ENCODE measurements around the gene DNAJC12.

The DNAJC12 gene

DNA sequence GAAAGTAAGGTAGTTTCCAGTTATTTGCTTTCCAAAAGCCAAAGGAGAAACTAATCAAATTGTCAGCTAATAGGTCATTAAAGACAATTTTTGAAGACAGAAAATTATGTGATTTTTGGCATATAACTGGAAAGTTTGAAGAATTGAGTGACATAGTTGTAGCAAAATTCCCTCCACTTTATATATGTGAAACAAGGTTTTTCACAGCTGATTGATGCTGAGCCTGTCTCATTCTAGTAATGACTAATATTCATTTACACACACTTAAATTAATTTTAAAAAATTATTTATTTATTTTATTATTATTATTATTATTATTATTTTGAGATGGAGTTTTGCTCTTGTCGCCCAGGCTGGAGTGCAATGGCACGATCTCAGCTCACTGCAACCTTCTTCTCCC lies 30.1 kb upstream of the DNAJC12 start:
- ATAC-seq: no peak
- TF ChIP-seq RARB (CRISPR knock-in tag; IDR thresholded peaks at IDR 0.05) (no peak), GLIS3 (CRISPR knock-in tag; IDR thresholded peaks at IDR 0.05) (no peak), CSDC2 (CRISPR knock-in tag; IDR thresholded peaks at IDR 0.05) (no peak), TOX (CRISPR knock-in tag; IDR thresholded peaks at IDR 0.05; ENCODE audit: borderline replicate concordance) (no peak), OSR1 (CRISPR knock-in tag; IDR thresholded peaks at IDR 0.05) (no peak), ZFP3 (CRISPR knock-in tag; IDR thresholded peaks at IDR 0.05) (no peak), ARNTL (CRISPR knock-in tag; IDR thresholded peaks at IDR 0.05; ENCODE audit: borderline replicate concordance, low read depth) (no peak), ZC3H10 (CRISPR knock-in tag; IDR thresholded peaks at IDR 0.05) (no peak), ISL1 (CRISPR knock-in tag; IDR thresholded peaks at IDR 0.05) (no peak), PPARA (CRISPR knock-in tag; IDR thresholded peaks at IDR 0.05; ENCODE audit: borderline replicate concordance) (no peak)
- TF ChIP-seq, protein P1, sequence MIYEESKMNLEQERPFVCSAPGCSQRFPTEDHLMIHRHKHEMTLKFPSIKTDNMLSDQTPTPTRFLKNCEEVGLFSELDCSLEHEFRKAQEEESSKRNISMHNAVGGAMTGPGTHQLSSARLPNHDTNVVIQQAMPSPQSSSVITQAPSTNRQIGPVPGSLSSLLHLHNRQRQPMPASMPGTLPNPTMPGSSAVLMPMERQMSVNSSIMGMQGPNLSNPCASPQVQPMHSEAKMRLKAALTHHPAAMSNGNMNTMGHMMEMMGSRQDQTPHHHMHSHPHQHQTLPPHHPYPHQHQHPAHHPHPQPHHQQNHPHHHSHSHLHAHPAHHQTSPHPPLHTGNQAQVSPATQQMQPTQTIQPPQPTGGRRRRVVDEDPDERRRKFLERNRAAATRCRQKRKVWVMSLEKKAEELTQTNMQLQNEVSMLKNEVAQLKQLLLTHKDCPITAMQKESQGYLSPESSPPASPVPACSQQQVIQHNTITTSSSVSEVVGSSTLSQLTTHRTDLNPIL (CRISPR knock-in tag; IDR thresholded peaks at IDR 0.05; ENCODE audit: low read depth): no peak

DNA sequence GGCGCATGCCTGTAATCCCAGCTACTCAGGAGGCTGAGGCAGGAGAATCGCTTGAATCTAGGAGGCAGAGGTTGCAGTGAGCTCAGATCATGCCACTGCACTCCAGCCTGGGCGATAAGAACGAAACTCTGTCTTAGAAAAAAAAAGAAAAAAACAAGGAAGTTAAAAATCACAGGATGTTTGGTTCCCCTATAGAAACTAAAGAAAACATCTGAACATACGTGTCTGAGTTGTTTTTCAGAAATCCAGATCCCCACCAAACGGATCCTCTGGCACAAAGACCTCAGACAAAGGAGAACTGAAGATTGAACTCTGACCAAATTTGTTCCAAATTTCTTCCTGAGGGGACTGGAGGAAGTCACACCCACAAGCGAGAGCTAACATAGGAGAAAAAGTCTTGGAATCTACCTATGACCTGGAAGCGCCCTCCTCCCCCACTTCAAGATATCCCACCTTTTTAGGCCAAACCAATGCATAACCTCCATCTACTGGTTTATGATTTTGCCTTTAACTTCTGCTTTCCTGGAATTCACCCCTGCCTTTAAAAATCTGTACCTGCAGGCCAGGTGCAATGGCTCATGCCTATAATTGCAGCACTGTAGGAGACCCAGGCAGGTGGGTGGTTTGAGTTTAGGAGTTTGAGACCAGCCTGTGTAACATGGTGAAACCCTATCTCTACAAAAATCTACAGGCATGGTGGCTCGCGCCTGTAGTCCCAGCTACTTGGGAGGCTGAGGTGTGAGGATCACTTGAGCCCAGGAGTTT lies 26.8 kb upstream of the DNAJC12 start:
- ATAC-seq: no peak
- no peak for TF ChIP-seq CSDC2 (CRISPR knock-in tag; IDR thresholded peaks at IDR 0.05)
- TF ChIP-seq, protein P2, sequence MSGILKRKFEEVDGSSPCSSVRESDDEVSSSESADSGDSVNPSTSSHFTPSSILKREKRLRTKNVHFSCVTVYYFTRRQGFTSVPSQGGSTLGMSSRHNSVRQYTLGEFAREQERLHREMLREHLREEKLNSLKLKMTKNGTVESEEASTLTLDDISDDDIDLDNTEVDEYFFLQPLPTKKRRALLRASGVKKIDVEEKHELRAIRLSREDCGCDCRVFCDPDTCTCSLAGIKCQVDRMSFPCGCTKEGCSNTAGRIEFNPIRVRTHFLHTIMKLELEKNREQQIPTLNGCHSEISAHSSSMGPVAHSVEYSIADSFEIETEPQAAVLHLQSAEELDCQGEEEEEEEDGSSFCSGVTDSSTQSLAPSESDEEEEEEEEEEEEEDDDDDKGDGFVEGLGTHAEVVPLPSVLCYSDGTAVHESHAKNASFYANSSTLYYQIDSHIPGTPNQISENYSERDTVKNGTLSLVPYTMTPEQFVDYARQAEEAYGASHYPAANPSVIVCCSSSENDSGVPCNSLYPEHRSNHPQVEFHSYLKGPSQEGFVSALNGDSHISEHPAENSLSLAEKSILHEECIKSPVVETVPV (CRISPR knock-in tag; IDR thresholded peaks at IDR 0.05): no peak
- no peak for TF ChIP-seq ZNF565 (CRISPR knock-in tag; conservative IDR thresholded peaks at IDR 0.05; ENCODE audit: low read depth)
- TF ChIP-seq, protein P1 (CRISPR knock-in tag; IDR thresholded peaks at IDR 0.05; ENCODE audit: low read depth): no peak
- no peak for TF ChIP-seq TCF4 (CRISPR knock-in tag; IDR thresholded peaks at IDR 0.05; ENCODE audit: borderline replicate concordance)
- TF ChIP-seq SNAI2 (CRISPR knock-in tag; IDR thresholded peaks at IDR 0.05): no peak
- no peak for TF ChIP-seq ZFP3 (CRISPR knock-in tag; IDR thresholded peaks at IDR 0.05)
- no peak for TF ChIP-seq OSR1 (CRISPR knock-in tag; IDR thresholded peaks at IDR 0.05)
- TF ChIP-seq ARNTL (CRISPR knock-in tag; IDR thresholded peaks at IDR 0.05; ENCODE audit: borderline replicate concordance, low read depth): no peak
- no peak for TF ChIP-seq GLIS3 (CRISPR knock-in tag; IDR thresholded peaks at IDR 0.05)
- TF ChIP-seq RARB (CRISPR knock-in tag; IDR thresholded peaks at IDR 0.05): no peak
- TF ChIP-seq ZFP30 (CRISPR knock-in tag; IDR thresholded peaks at IDR 0.05): no peak
- no peak for TF ChIP-seq BACH2 (CRISPR knock-in tag; IDR thresholded peaks at IDR 0.05; ENCODE audit: borderline replicate concordance)
- TF ChIP-seq TOX (CRISPR knock-in tag; IDR thresholded peaks at IDR 0.05; ENCODE audit: borderline replicate concordance): no peak

DNA sequence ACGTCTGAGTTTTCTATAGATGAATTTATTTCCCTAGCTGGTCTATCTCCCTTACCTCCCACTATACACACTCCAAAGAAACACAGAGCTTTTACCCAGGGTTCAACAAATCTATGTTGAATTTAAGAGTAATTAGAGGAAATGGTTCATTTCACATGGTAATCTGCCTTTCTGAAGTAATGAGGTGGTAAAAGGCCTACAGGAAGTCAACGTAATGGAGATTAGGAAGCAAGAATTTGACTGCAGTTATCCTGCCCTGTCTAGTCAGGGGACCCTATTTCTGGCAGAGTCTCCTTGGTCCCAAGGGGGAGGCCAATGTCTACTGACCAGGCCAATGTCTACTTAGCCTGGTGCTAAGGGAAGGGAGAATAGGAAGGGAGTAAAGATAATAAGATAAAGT lies 25.1 kb upstream of the DNAJC12 start:
- ATAC-seq: no peak
- TF ChIP-seq ZNF8 (CRISPR knock-in tag; IDR thresholded peaks at IDR 0.05): no peak
- TF ChIP-seq CSDC2 (CRISPR knock-in tag; IDR thresholded peaks at IDR 0.05): no peak
- no peak for TF ChIP-seq GLIS3 (CRISPR knock-in tag; IDR thresholded peaks at IDR 0.05)
- TF ChIP-seq ISL1 (CRISPR knock-in tag; IDR thresholded peaks at IDR 0.05): no peak
- TF ChIP-seq BACH2 (CRISPR knock-in tag; IDR thresholded peaks at IDR 0.05; ENCODE audit: borderline replicate concordance): no peak
- TF ChIP-seq, protein P3, sequence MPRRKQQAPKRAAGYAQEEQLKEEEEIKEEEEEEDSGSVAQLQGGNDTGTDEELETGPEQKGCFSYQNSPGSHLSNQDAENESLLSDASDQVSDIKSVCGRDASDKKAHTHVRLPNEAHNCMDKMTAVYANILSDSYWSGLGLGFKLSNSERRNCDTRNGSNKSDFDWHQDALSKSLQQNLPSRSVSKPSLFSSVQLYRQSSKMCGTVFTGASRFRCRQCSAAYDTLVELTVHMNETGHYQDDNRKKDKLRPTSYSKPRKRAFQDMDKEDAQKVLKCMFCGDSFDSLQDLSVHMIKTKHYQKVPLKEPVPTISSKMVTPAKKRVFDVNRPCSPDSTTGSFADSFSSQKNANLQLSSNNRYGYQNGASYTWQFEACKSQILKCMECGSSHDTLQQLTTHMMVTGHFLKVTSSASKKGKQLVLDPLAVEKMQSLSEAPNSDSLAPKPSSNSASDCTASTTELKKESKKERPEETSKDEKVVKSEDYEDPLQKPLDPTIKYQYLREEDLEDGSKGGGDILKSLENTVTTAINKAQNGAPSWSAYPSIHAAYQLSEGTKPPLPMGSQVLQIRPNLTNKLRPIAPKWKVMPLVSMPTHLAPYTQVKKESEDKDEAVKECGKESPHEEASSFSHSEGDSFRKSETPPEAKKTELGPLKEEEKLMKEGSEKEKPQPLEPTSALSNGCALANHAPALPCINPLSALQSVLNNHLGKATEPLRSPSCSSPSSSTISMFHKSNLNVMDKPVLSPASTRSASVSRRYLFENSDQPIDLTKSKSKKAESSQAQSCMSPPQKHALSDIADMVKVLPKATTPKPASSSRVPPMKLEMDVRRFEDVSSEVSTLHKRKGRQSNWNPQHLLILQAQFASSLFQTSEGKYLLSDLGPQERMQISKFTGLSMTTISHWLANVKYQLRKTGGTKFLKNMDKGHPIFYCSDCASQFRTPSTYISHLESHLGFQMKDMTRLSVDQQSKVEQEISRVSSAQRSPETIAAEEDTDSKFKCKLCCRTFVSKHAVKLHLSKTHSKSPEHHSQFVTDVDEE (CRISPR knock-in tag; IDR thresholded peaks at IDR 0.05): no peak
- TF ChIP-seq ZC3H10 (CRISPR knock-in tag; IDR thresholded peaks at IDR 0.05): no peak
- no peak for TF ChIP-seq SNAI2 (CRISPR knock-in tag; IDR thresholded peaks at IDR 0.05)

DNA sequence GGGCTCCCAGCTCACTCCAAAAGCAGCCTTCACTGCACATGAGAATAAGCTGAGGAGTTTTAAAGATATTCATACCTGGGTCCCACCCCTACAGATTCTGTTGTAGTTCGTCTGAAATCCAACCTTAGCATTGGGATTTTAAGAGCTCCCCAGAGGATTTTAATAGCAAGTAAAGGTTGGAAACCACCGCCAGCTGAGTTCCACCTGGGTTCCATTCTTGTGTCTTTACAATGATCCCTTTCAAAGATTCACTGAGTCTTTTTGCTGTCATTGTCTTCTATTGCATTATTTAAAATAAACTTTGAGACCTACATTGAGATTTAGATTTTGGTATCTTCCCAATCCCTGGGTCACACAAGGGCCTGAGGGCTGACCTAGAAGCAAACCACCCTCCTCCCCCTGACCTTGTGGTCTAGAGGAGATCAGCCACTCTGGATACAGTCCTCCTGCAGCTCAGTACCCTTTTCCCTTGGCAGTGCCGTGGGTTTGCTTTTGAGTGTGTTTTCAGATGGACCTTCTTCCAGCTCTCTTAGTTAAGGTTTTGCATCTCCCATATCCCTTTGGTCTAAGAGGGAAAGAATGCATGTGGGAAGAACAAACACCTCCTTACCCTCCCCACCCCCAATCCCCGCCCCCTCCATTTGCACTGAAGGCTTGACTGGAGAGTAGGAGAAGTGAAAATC lies 23.9 kb upstream of the DNAJC12 start:
- no peak for ATAC-seq
- TF ChIP-seq, protein P4, sequence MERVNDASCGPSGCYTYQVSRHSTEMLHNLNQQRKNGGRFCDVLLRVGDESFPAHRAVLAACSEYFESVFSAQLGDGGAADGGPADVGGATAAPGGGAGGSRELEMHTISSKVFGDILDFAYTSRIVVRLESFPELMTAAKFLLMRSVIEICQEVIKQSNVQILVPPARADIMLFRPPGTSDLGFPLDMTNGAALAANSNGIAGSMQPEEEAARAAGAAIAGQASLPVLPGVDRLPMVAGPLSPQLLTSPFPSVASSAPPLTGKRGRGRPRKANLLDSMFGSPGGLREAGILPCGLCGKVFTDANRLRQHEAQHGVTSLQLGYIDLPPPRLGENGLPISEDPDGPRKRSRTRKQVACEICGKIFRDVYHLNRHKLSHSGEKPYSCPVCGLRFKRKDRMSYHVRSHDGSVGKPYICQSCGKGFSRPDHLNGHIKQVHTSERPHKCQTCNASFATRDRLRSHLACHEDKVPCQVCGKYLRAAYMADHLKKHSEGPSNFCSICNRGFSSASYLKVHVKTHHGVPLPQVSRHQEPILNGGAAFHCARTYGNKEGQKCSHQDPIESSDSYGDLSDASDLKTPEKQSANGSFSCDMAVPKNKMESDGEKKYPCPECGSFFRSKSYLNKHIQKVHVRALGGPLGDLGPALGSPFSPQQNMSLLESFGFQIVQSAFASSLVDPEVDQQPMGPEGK (CRISPR knock-in tag; IDR thresholded peaks at IDR 0.05; ENCODE audit: borderline replicate concordance): no peak
- no peak for TF ChIP-seq OSR1 (CRISPR knock-in tag; IDR thresholded peaks at IDR 0.05)
- TF ChIP-seq TOX (CRISPR knock-in tag; IDR thresholded peaks at IDR 0.05; ENCODE audit: borderline replicate concordance): no peak
- no peak for TF ChIP-seq ZC3H10 (CRISPR knock-in tag; IDR thresholded peaks at IDR 0.05)
- TF ChIP-seq TCF4 (CRISPR knock-in tag; IDR thresholded peaks at IDR 0.05; ENCODE audit: borderline replicate concordance): no peak
- no peak for TF ChIP-seq ESRRG (CRISPR knock-in tag; IDR thresholded peaks at IDR 0.05)
- TF ChIP-seq ISL1 (CRISPR knock-in tag; IDR thresholded peaks at IDR 0.05): no peak
- no peak for TF ChIP-seq ARNTL (CRISPR knock-in tag; IDR thresholded peaks at IDR 0.05; ENCODE audit: borderline replicate concordance, low read depth)
- no peak for TF ChIP-seq ZFP3 (CRISPR knock-in tag; IDR thresholded peaks at IDR 0.05)
- TF ChIP-seq ZNF70 (CRISPR knock-in tag; IDR thresholded peaks at IDR 0.05): no peak
- no peak for TF ChIP-seq CSDC2 (CRISPR knock-in tag; IDR thresholded peaks at IDR 0.05)
- no peak for TF ChIP-seq ZNF8 (CRISPR knock-in tag; IDR thresholded peaks at IDR 0.05)
- TF ChIP-seq ZNF565 (CRISPR knock-in tag; conservative IDR thresholded peaks at IDR 0.05; ENCODE audit: low read depth): no peak
- TF ChIP-seq SNAI2 (CRISPR knock-in tag; IDR thresholded peaks at IDR 0.05): no peak
- TF ChIP-seq PPARA (CRISPR knock-in tag; IDR thresholded peaks at IDR 0.05; ENCODE audit: borderline replicate concordance): no peak

All from SK-N-SH treated with all-trans-retinoic acid at 6 μM for 48 hours (cell line).